Measurements from ENCODE around the gene ZC3H10. TPM values are rescaled to one million over a fixed set of nuclear protein-coding genes. Genes with fewer than 3 reads are reported as not detected.
"Not testable (repeated sequence)": the region's sequence is repeated elsewhere in the genome, so short reads cannot be mapped to it uniquely, and the experiment has no call there.

ZC3H10 gene
- polyA plus RNA-seq, 1 donor from 2014 or later = 6.7 TPM

- Histone ChIP-seq H3K36me3 (ENCODE audit: insufficient read depth, low read length) (no peaks in the 10 kb centered on the region), H3F3A (ENCODE audit: insufficient read depth, low read length, poor library complexity, severe bottlenecking) (no peaks in the 10 kb centered on the region), H3K27ac (ENCODE audit: low read length) (no peak overlapping the region), H3K9me3 (ENCODE audit: low read length) (no peaks in the 10 kb centered on the region), H3K27me3 (ENCODE audit: insufficient read depth, low read depth, low read length) (peaks cover 12% of the 10 kb centered on the region), H3K4me2 (ENCODE audit: low read length) (no peak overlapping the region), H3K79me2 (replicated peaks; ENCODE audit: insufficient read depth, low read length) (no peaks in the 10 kb centered on the region), H3K4me3 (ENCODE audit: low read length) (no peak overlapping the region), H2AFZ (ENCODE audit: low read depth, low read length) (no peak overlapping the region), H4K20me1 (ENCODE audit: insufficient read depth) (no peaks in the 10 kb centered on the region), H3K9me2 (ENCODE audit: insufficient read depth, low read length) (no peaks in the 10 kb centered on the region), H3K9ac (ENCODE audit: low read length) (no peak overlapping the region)
- no peak for TF ChIP-seq POLR2AphosphoS5 (IDR thresholded peaks at IDR 0.05)
- TF ChIP-seq CTCF (IDR thresholded peaks at IDR 0.05; ENCODE audit: poor library complexity, severe bottlenecking) = no peak
- no peak for TF ChIP-seq MXI1 (conservative IDR thresholded peaks at IDR 0.05; ENCODE audit: poor library complexity, severe bottlenecking)
- no peak for TF ChIP-seq SMC3 (conservative IDR thresholded peaks at IDR 0.05; ENCODE audit: poor library complexity)
- no peak for TF ChIP-seq EP300 (conservative IDR thresholded peaks at IDR 0.05; ENCODE audit: poor library complexity, severe bottlenecking)
- no peak for TF ChIP-seq RAD21 (conservative IDR thresholded peaks at IDR 0.05)
- TF ChIP-seq TAF1 (IDR thresholded peaks at IDR 0.05; ENCODE audit: low read depth) = no peak
- TF ChIP-seq EZH2 (IDR thresholded peaks at IDR 0.05; ENCODE audit: borderline replicate concordance, insufficient read depth, low read length, poor library complexity, severe bottlenecking) = no peak
- no peak for TF ChIP-seq REST (IDR thresholded peaks at IDR 0.05; ENCODE audit: borderline replicate concordance)
Observed at GRCh38 chr12:56074396-56074795, 43.7 kb upstream of the ZC3H10 start.

GRCh38 chr12:56077966-56078365 is 40.1 kb upstream of the ZC3H10 start:
- not testable (repeated sequence) for H3K27ac ChIP-seq (ENCODE audit: low read length); H3K9me2 ChIP-seq (ENCODE audit: insufficient read depth, low read length); H3F3A ChIP-seq (ENCODE audit: insufficient read depth, low read length, poor library complexity, severe bottlenecking); H3K36me3 ChIP-seq (ENCODE audit: insufficient read depth, low read length); H3K79me2 ChIP-seq (replicated peaks; ENCODE audit: insufficient read depth, low read length); H3K4me2 ChIP-seq (ENCODE audit: low read length); H4K20me1 ChIP-seq (ENCODE audit: insufficient read depth); H3K9ac ChIP-seq (ENCODE audit: low read length); H3K4me3 ChIP-seq (ENCODE audit: low read length); H3K9me3 ChIP-seq (ENCODE audit: low read length); H2AFZ ChIP-seq (ENCODE audit: low read depth, low read length)
- H3K27me3 ChIP-seq (ENCODE audit: insufficient read depth, low read depth, low read length) = peaks cover 41% of the 10 kb centered on the region

GRCh38 chr12:56078427-56078826 is 39.6 kb upstream of the ZC3H10 start:
- H3K27me3 ChIP-seq (ENCODE audit: insufficient read depth, low read depth, low read length) = peaks cover 41% of the 10 kb centered on the region
- H3K27ac ChIP-seq (ENCODE audit: low read length) = no peak overlapping the region
- H3K36me3 ChIP-seq (ENCODE audit: insufficient read depth, low read length) = no peaks in the 10 kb centered on the region
- H3K9me2 ChIP-seq (ENCODE audit: insufficient read depth, low read length) = no peaks in the 10 kb centered on the region
- no peak overlapping the region for H3K4me3 ChIP-seq (ENCODE audit: low read length)
- H4K20me1 ChIP-seq (ENCODE audit: insufficient read depth) = no peaks in the 10 kb centered on the region
- H3K4me2 ChIP-seq (ENCODE audit: low read length) = no peak overlapping the region
- H3F3A ChIP-seq (ENCODE audit: insufficient read depth, low read length, poor library complexity, severe bottlenecking) = no peaks in the 10 kb centered on the region
- H2AFZ ChIP-seq (ENCODE audit: low read depth, low read length) = no peak overlapping the region
- H3K9ac ChIP-seq (ENCODE audit: low read length) = no peak overlapping the region
- TF ChIP-seq EP300 (conservative IDR thresholded peaks at IDR 0.05; ENCODE audit: poor library complexity, severe bottlenecking) (no peak), TAF1 (IDR thresholded peaks at IDR 0.05; ENCODE audit: low read depth) (no peak), MXI1 (conservative IDR thresholded peaks at IDR 0.05; ENCODE audit: poor library complexity, severe bottlenecking) (no peak), SMC3 (conservative IDR thresholded peaks at IDR 0.05; ENCODE audit: poor library complexity) (no peak), CTCF (IDR thresholded peaks at IDR 0.05; ENCODE audit: poor library complexity, severe bottlenecking) (no peak), POLR2AphosphoS5 (IDR thresholded peaks at IDR 0.05) (no peak), EZH2 (IDR thresholded peaks at IDR 0.05; ENCODE audit: borderline replicate concordance, insufficient read depth, low read length, poor library complexity, severe bottlenecking) (no peak), RAD21 (conservative IDR thresholded peaks at IDR 0.05) (no peak)
- no peaks in the 10 kb centered on the region for H3K9me3 ChIP-seq (ENCODE audit: low read length)
- H3K79me2 ChIP-seq (replicated peaks; ENCODE audit: insufficient read depth, low read length) = no peaks in the 10 kb centered on the region

Measured in neural cell (in vitro differentiated cells).